ENCODE results near the gene LDLRAD4. TPM values are rescaled to one million over a fixed set of nuclear protein-coding genes. Genes with fewer than 3 reads are reported as not detected.
A peak's percentile ranks its signal among the peaks of the same experiment; 100 is the strongest.

The LDLRAD4 gene
- total and polyA plus RNA-seq, 11 donors, result 10.4 to 44.0 (median 29.6) TPM

- intact Hi-C loops (cut with DNase I), result loop anchor here in 1 of 10 donors (10.0 kb wide), 1 partner anchor 132 kb away; no protein-coding TSS in a partner anchor
These were observed 298.3 kb downstream of the LDLRAD4 start for GRCh38 chr18:13516855-13517254.

GRCh38 chr18:13517369-13517768 lies 298.8 kb downstream of the LDLRAD4 start:
- H3K27ac ChIP-seq, result no peak overlapping the region
- ATAC-seq, result no peak
- TF ChIP-seq POLR2A (IDR thresholded peaks at IDR 0.05) (no peak), CTCF (IDR thresholded peaks at IDR 0.05) (no peak)
- H3K4me3 ChIP-seq, result no peak overlapping the region
- H3K9me3 ChIP-seq, result peaks cover 0 to 14% (median 0%) of the 10 kb centered on the region in 12 donors
- H3K27me3 ChIP-seq, result no peaks in the 10 kb centered on the region
- H3K36me3 ChIP-seq, result peaks cover 0 to 17% (median 0%) of the 10 kb centered on the region in 9 donors
- 86 to 97% (median 91%) methylated on average over 7 of the region's 7 CpGs for WGBS, 4 donors
- peaks cover 0 to 39% (median 25%) of the 10 kb centered on the region in 12 donors for H3K4me1 ChIP-seq
- no peak for DNase-seq
- intact Hi-C loops (cut with DNase I), result loop anchor here in 1 of 10 donors (10.0 kb wide), 1 partner anchor 133 kb away; no protein-coding TSS in a partner anchor

More at GRCh38 chr18:13516855-13517254, 298.3 kb downstream of the LDLRAD4 start:
- Histone ChIP-seq H3K4me3 (no peak overlapping the region), H3K36me3 (peaks cover 0 to 17% (median 0%) of the 10 kb centered on the region in 9 donors), H3K9me3 (peaks cover 0 to 14% (median 0%) of the 10 kb centered on the region in 12 donors), H3K27ac (no peak overlapping the region), H3K4me1 (peaks cover 0 to 34% (median 24%) of the 10 kb centered on the region in 12 donors), H3K27me3 (no peaks in the 10 kb centered on the region)
- DNase-seq, result no peak
- no peak for TF ChIP-seq CTCF (IDR thresholded peaks at IDR 0.05)
- no peak for TF ChIP-seq POLR2A (IDR thresholded peaks at IDR 0.05)
- WGBS, 4 donors, result 97 to 100% (median 97%) methylated on average over 6 of the region's 6 CpGs
- ATAC-seq, result no peak

- H3K36me3 ChIP-seq, result peaks cover 0 to 17% (median 0%) of the 10 kb centered on the region in 9 donors
- 78 to 94% (median 87%) methylated on average over 4 of the region's 4 CpGs for WGBS, 4 donors
- H3K4me1 ChIP-seq, result peaks cover 0 to 31% (median 16%) of the 10 kb centered on the region in 12 donors
- peaks cover 0 to 14% (median 0%) of the 10 kb centered on the region in 12 donors for H3K9me3 ChIP-seq
- H3K27me3 ChIP-seq, result no peaks in the 10 kb centered on the region
- no peak overlapping the region for H3K4me3 ChIP-seq
- intact Hi-C loops (cut with DNase I), result loop anchor here in 1 of 10 donors (10.0 kb wide), 1 partner anchor 134 kb away; no protein-coding TSS in a partner anchor
- ATAC-seq (no peak), DNase-seq (no peak)
- TF ChIP-seq CTCF (IDR thresholded peaks at IDR 0.05) (no peak), POLR2A (IDR thresholded peaks at IDR 0.05) (no peak)
- H3K27ac ChIP-seq, result no peak overlapping the region
These were observed 299.8 kb downstream of the LDLRAD4 start for GRCh38 chr18:13518382-13518781.

- H3K27ac ChIP-seq, result peak overlapping the region in 9 of 12 donors; percentile 20 to 87 (median 57)
- intact Hi-C loops (cut with DNase I), result loop anchor here in 5 of 10 donors (5.0 to 10.0 kb wide), 5 partner anchors 68 to 226 kb away; no protein-coding TSS in a partner anchor
These were observed 301.7 kb downstream of the LDLRAD4 start for GRCh38 chr18:13520306-13520705.

More at GRCh38 chr18:13520306-13520705, 301.7 kb downstream of the LDLRAD4 start:
- no peaks in the 10 kb centered on the region for H3K27me3 ChIP-seq
- H3K4me1 ChIP-seq, result peaks cover 0 to 27% (median 13%) of the 10 kb centered on the region in 12 donors
- ATAC-seq (peak; percentile 89 to 93 (median 92)), DNase-seq (peak in 2 of 5 donors; percentile 67 to 77)
- peaks cover 0 to 17% (median 0%) of the 10 kb centered on the region in 9 donors for H3K36me3 ChIP-seq
- TF ChIP-seq CTCF (IDR thresholded peaks at IDR 0.05) (no peak), POLR2A (IDR thresholded peaks at IDR 0.05) (no peak)
- peaks cover 0 to 14% (median 0%) of the 10 kb centered on the region in 12 donors for H3K9me3 ChIP-seq
- WGBS, 4 donors, result 25 to 45% (median 38%) methylated on average over 6 of the region's 6 CpGs
- H3K4me3 ChIP-seq, result no peak overlapping the region
